ENCODE results near the gene EIF3I. TPM values are rescaled to one million over a fixed set of nuclear protein-coding genes. Genes with fewer than 3 reads are reported as not detected.

The EIF3I gene
- total RNA-seq, 4 donors from 2014 or later = 123 to 224 (median 171) TPM

DNA sequence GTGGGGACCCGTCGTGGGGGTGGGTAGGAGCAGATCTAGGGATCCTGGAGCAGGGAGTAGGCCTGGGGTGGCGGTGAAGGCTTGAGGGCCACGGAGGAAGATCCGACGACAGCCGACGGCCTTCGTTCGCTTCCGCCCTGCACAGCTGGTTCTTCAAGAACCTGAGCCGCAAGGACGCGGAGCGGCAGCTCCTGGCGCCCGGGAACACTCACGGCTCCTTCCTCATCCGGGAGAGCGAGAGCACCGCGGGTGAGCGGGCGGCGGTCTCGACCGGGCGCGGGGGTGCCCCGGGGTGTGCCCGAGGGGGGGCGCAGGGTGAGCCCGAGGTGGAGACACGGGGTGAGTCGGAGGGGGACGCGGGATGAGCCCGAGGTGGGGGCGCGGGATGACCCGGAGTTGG, 53.2 kb downstream of the EIF3I start:
- no peak overlapping the region for H3K27ac ChIP-seq
- H3K9me3 ChIP-seq = no peaks in the 10 kb centered on the region
- H3K36me3 ChIP-seq = no peaks in the 10 kb centered on the region
- WGBS, 2 donors (ENCODE audit: low coverage in 1 of 2) = no CpG with 5 or more reads among the region's 41 CpGs
- peak overlapping the region in 1 of 2 donors; percentile 16 for H3K4me3 ChIP-seq
- H3K4me1 ChIP-seq = peaks cover 0 to 7% (median 0%) of the 10 kb centered on the region in 3 donors
- TF ChIP-seq POLR2AphosphoS5 (IDR thresholded peaks at IDR 0.05) (no peak), EP300 (IDR thresholded peaks at IDR 0.05) (no peak), POLR2A (IDR thresholded peaks at IDR 0.05) (no peak)
- TF ChIP-seq, protein P1, sequence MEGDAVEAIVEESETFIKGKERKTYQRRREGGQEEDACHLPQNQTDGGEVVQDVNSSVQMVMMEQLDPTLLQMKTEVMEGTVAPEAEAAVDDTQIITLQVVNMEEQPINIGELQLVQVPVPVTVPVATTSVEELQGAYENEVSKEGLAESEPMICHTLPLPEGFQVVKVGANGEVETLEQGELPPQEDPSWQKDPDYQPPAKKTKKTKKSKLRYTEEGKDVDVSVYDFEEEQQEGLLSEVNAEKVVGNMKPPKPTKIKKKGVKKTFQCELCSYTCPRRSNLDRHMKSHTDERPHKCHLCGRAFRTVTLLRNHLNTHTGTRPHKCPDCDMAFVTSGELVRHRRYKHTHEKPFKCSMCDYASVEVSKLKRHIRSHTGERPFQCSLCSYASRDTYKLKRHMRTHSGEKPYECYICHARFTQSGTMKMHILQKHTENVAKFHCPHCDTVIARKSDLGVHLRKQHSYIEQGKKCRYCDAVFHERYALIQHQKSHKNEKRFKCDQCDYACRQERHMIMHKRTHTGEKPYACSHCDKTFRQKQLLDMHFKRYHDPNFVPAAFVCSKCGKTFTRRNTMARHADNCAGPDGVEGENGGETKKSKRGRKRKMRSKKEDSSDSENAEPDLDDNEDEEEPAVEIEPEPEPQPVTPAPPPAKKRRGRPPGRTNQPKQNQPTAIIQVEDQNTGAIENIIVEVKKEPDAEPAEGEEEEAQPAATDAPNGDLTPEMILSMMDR (IDR thresholded peaks at IDR 0.05) = no peak
- H3K27me3 ChIP-seq = peaks cover 53% of the 10 kb centered on the region
- ATAC-seq = no peak

DNA sequence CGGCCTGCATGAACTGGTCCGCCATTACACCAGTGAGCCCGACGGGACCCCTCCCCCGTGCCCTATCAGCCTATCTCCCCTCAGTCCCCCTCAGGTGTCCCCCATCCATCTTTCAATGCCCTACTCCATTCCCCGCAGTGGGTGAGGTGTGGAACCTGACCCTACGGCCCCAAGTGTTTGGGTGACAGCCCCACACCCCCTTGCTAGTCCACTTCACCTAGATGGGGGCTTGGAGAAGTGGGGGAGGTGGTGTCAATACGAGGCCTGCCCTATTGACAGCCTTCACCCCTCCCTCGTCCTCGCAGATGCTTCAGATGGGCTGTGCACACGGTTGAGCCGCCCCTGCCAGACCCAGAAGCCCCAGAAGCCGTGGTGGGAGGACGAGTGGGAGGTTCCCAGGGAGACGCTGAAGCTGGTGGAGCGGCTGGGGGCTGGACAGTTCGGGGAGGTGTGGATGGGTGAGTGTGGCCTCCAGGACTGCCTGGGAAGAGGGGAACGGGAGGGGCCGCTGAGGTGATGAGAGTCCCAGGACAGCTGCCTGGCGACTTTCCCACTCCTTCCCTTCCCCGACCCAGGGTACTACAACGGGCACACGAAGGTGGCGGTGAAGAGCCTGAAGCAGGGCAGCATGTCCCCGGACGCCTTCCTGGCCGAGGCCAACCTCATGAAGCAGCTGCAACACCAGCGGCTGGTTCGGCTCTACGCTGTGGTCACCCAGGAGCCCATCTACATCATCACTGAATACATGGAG, 54.0 kb downstream of the EIF3I start:
- no peak for TF ChIP-seq POLR2AphosphoS5 (IDR thresholded peaks at IDR 0.05)
- TF ChIP-seq EP300 (IDR thresholded peaks at IDR 0.05) = no peak
- TF ChIP-seq, protein P1 (IDR thresholded peaks at IDR 0.05) = no peak
- no peak for TF ChIP-seq POLR2A (IDR thresholded peaks at IDR 0.05)
- ATAC-seq = no peak
- 72% methylated on average over 16 of the region's 30 CpGs; no CpG with 5 or more reads in 1 of the 2 donors for WGBS, 2 donors (ENCODE audit: low coverage in 1 of 2)

More for the DNA sequence above, 54.0 kb downstream of the EIF3I start:
- peaks cover 0 to 7% (median 0%) of the 10 kb centered on the region in 3 donors for H3K4me1 ChIP-seq
- no peak overlapping the region for H3K27ac ChIP-seq
- peaks cover 53% of the 10 kb centered on the region for H3K27me3 ChIP-seq
- H3K9me3 ChIP-seq = no peaks in the 10 kb centered on the region
- no peaks in the 10 kb centered on the region for H3K36me3 ChIP-seq
- no peak overlapping the region for H3K4me3 ChIP-seq

Small RNA genes within 50 kb of the gene (small RNA-seq; reads per million reads assigned to genes)
- gene RF00017 = 0 reads per million in 4 donors

Other genes starting within 250 kb of the EIF3I start
- 10 to 100 TPM; 59.1 to 89.3 (median 64.8) TPM for gene KHDRBS1, start 208.5 kb upstream of the EIF3I start, total RNA-seq
- 1 to 10 TPM; 1.7 to 5.4 (median 2.9) TPM for gene TMEM39B, start 149.5 kb upstream of the EIF3I start, total RNA-seq
- gene KPNA6, start 114.4 kb upstream of the EIF3I start, total RNA-seq = 10 to 100 TPM; 52.9 to 70.4 (median 57.6) TPM
- gene TXLNA, start 42.7 kb upstream of the EIF3I start, total RNA-seq = 10 to 100 TPM; 44.7 to 86.6 (median 67.3) TPM
- 1 to 10 TPM; 2.7 to 8.0 (median 5.6) TPM for gene CCDC28B, start 21.8 kb upstream of the EIF3I start, total RNA-seq
- 1 to 10 TPM in 2 of 4 donors, under 1 TPM in 2; 0.69 to 1.9 (median 1.3) TPM for gene IQCC, start 16.7 kb upstream of the EIF3I start, total RNA-seq
- gene DCDC2B, start 13.3 kb upstream of the EIF3I start, total RNA-seq = not detected
- gene TMEM234, start 54 bp upstream of the EIF3I start, total RNA-seq = 10 to 100 TPM in 2 of 4 donors, 1 to 10 TPM in 2; 3.5 to 17.9 (median 9.9) TPM
- 1 to 10 TPM in 3 of 4 donors, under 1 TPM in 1; 0.40 to 4.4 (median 2.2) TPM for gene FAM167B, start 24.8 kb downstream of the EIF3I start, total RNA-seq
- gene LCK, start 28.9 kb downstream of the EIF3I start, total RNA-seq = 1 to 10 TPM in 2 of 4 donors, under 1 TPM in 2; 0.47 to 3.5 (median 1.2) TPM
- 10 to 100 TPM; 49.5 to 60.5 (median 59.5) TPM for gene HDAC1, start 69.7 kb downstream of the EIF3I start, total RNA-seq
- 1 to 10 TPM; 4.0 to 9.0 (median 7.4) TPM for gene MARCKSL1, start 113.8 kb downstream of the EIF3I start, total RNA-seq
- gene FAM229A, start 140.1 kb downstream of the EIF3I start, total RNA-seq = 1 to 10 TPM in 3 of 4 donors, under 1 TPM in 1; 0.74 to 7.6 (median 4.9) TPM
- gene TSSK3, start 140.1 kb downstream of the EIF3I start, total RNA-seq = 1 to 10 TPM in 1 of 4 donors, not detected in 3; 3.6 TPM
- 10 to 100 TPM; 56.5 to 74.2 (median 70.0) TPM for gene BSDC1, start 172.0 kb downstream of the EIF3I start, total RNA-seq
- gene ZBTB8B, start 242.7 kb downstream of the EIF3I start, total RNA-seq = under 1 TPM in 2 of 4 donors, not detected in 2; under 0.01 to 0.16 TPM